Spleen (tissue), 11 donors: ENCODE data around the gene RAN. TPM values are rescaled to one million over a fixed set of nuclear protein-coding genes. Genes with fewer than 3 reads are reported as not detected.
"Not testable (repeated sequence)": the region's sequence is repeated elsewhere in the genome, so short reads cannot be mapped to it uniquely, and the experiment has no call there.

Experiments
- DNase-seq: peaks from one replicate; pipeline ENCODE4 v3.0.0-alpha.2; 2020
- H3K27ac ChIP-seq, 8 donors: fragments of 200-600 bp; sonication (generic) in 7 of 8; 1 replicate in 4 of 8; 2 replicates in 4 of 8; pipeline versions ENCODE4 v1.5.0 to v1.8.0; 2016 to 2021; ENCODE audit warnings: inconsistent platforms in 4 of 8, mild to moderate bottlenecking in 4 of 8, moderate library complexity in 1 of 8
- H3K27me3 ChIP-seq, 7 donors: fragments of 200-600 bp; sonication (generic) in 6 of 7; replicated peaks in 1 of 7; 1 replicate in 4 of 7; 2 replicates in 3 of 7; pipeline versions ENCODE4 v1.5.0 to v1.8.0; 2016 to 2021; ENCODE audit warnings: inconsistent platforms in 3 of 7, mild to moderate bottlenecking in 1 of 7
- H3K36me3 ChIP-seq, 6 donors: fragments of 200-600 bp; sonication (generic) in 5 of 6; 1 replicate in 4 of 6; 2 replicates in 2 of 6; pipeline versions ENCODE4 v1.5.0 to v1.8.0; 2016 to 2021; ENCODE audit warnings: inconsistent platforms in 2 of 6
- H3K4me1 ChIP-seq, 6 donors: fragments of 200-600 bp; sonication (generic) in 5 of 6; 1 replicate in 3 of 6; 2 replicates in 3 of 6; pipeline versions ENCODE4 v1.5.0 to v1.8.0; 2016 to 2021; ENCODE audit warnings: inconsistent platforms in 3 of 6
- H3K4me3 ChIP-seq, 8 donors: fragments of 200-600 bp; sonication (generic) in 7 of 8; 1 replicate in 4 of 8; 2 replicates in 4 of 8; pipeline versions ENCODE4 v1.5.0 to v1.8.0; 2016 to 2021; ENCODE audit warnings: inconsistent platforms in 4 of 8, mild to moderate bottlenecking in 4 of 8, moderate library complexity in 2 of 8
- H3K9me3 ChIP-seq, 8 donors: fragments of 200-600 bp; sonication (generic) in 7 of 8; 1 replicate in 4 of 8; 2 replicates in 4 of 8; pipeline versions ENCODE4 v1.5.0 to v1.8.0; 2016 to 2021; ENCODE audit warnings: inconsistent platforms in 4 of 8
- CTCF ChIP-seq, 11 experiments: fragments of 200-600 bp in 7 of 11; fragments of 450-650 bp in 4 of 11; sonication (generic) in 4 of 11; IDR thresholded peaks in 8 of 11; conservative IDR thresholded peaks in 3 of 11; 1 replicate in 7 of 11; 2 replicates in 4 of 11; pipeline versions ENCODE4 v1.4.0 to v1.8.0; 2016 to 2021; ENCODE audit warnings: antibody characterized with exemption in 11 of 11, inconsistent platforms in 4 of 11, mild to moderate bottlenecking in 1 of 11
- POLR2A ChIP-seq, 3 donors: fragments of 450-650 bp; IDR thresholded peaks; one replicate each; pipeline ENCODE4 v1.5.1; 2017; ENCODE audit warnings: antibody characterized with exemption in 3 of 3, mild to moderate bottlenecking in 1 of 3
- POLR2AphosphoS5 ChIP-seq, 3 donors: sonication (generic); formaldehyde crosslinking; IDR thresholded peaks; one replicate each; pipeline ENCODE4 v1.5.1; 2017; ENCODE audit warnings: antibody characterized with exemption in 3 of 3
- WGBS, 5 donors: extraction: QIAGEN DNeasy Blood & Tissue Kit in 3 of 5; methylation state at CpG; one replicate each; pipeline versions ENCODE4 v1.1.5 to v1.1.7; 2013 to 2018; 5-methylcytosine and 5-hydroxymethylcytosine counted together
- intact Hi-C: fragments of 100-400 bp; cut with DNase I; formaldehyde crosslinking; loops from one replicate; pipeline ENCODE4 v1.15.0; 2023; ENCODE audit warnings: low total_unique reads
- polyA plus RNA-seq, 3 donors: library from polyadenylated mRNA; stranded (reverse); fragments of 200-250 nt; gene quantifications; one replicate each; pipeline ENCODE4 v1.2.1, GENCODE V29; 2013
- total RNA-seq, 7 donors: library from RNA; depleted of rRNA in 3 of 7; stranded (reverse); fragments of >200 nt in 3 of 7; fragmentation: NEBNext Ultra II Directional in 4 of 7; extraction: Animal tissue kit (Norgen Biotek cat#: 25700) in 4 of 7; gene quantifications; one replicate each; pipeline versions ENCODE4 v1.1.0 to v1.2.1, GENCODE V29; 2016 to 2021
- donor health status: healthy with polysubstance abuse.
- donor health status: DM: no; HTN: no; CAD: no; lungs with moderate emphysema.
- donor health status: DM: no; HTN: no; CAD: no.
- donor health status: Bipolar disorder and iron deficiency.
- donor health status: healthy.
- donor health status: DM: no; HTN: no; CAD: no.
- donor health status: DM: yes; HTN: yes; CAD: no.

RAN gene
- total and polyA plus RNA-seq, 10 donors, result 128 to 423 (median 293) TPM

GRCh38 chr12:130904064-130904463 lies 32.2 kb downstream of the RAN start:
- no peak for DNase-seq
- intact Hi-C loops, result no loop called here
- no peaks in the 10 kb centered on the region for H3K4me1 ChIP-seq
- WGBS, 5 donors, result 84 to 94% (median 89%) methylated on average over 2 of the region's 2 CpGs
- H3K9me3 ChIP-seq, result peaks cover 0 to 6% (median 0%) of the 10 kb centered on the region in 8 donors
- no peak overlapping the region for H3K27ac ChIP-seq
- H3K36me3 ChIP-seq, result no peaks in the 10 kb centered on the region
- no peak overlapping the region for H3K4me3 ChIP-seq
- H3K27me3 ChIP-seq, result peaks cover 0 to 13% (median 0%) of the 10 kb centered on the region in 7 donors
- TF ChIP-seq POLR2A (IDR thresholded peaks at IDR 0.05) (no peak), CTCF (IDR thresholded peaks at IDR 0.05 in 8 of 11, conservative IDR thresholded peaks at IDR 0.05 in 3 of 11) (no peak), POLR2AphosphoS5 (IDR thresholded peaks at IDR 0.05) (no peak)

- H3K27ac ChIP-seq, H3K4me1 ChIP-seq, H3K9me3 ChIP-seq, DNase-seq, intact Hi-C loops, H3K36me3 ChIP-seq, H3K4me3 ChIP-seq: not testable (repeated sequence)
- WGBS, 5 donors, result 80 to 90% (median 89%) methylated on average over 17 to 31 of the region's 31 CpGs
- H3K27me3 ChIP-seq, result peaks cover 0 to 19% (median 0%) of the 10 kb centered on the region in 7 donors
Measured at GRCh38 chr12:130904936-130905455, 33.1 kb downstream of the RAN start.

- Histone ChIP-seq H3K27me3 (peaks cover 0 to 19% (median 0%) of the 10 kb centered on the region in 7 donors), H3K4me1 (no peaks in the 10 kb centered on the region), H3K27ac (no peak overlapping the region), H3K4me3 (no peak overlapping the region), H3K36me3 (no peaks in the 10 kb centered on the region), H3K9me3 (peaks cover 0 to 23% (median 18%) of the 10 kb centered on the region in 8 donors)
- no peak for DNase-seq
- no peak for TF ChIP-seq POLR2AphosphoS5 (IDR thresholded peaks at IDR 0.05)
- no peak for TF ChIP-seq CTCF (IDR thresholded peaks at IDR 0.05 in 8 of 11, conservative IDR thresholded peaks at IDR 0.05 in 3 of 11)
- TF ChIP-seq POLR2A (IDR thresholded peaks at IDR 0.05), result no peak
- intact Hi-C loops, result no loop called here
- 84 to 96% (median 87%) methylated on average over 4 of the region's 4 CpGs for WGBS, 5 donors
Measured at GRCh38 chr12:130909111-130909510, 37.2 kb downstream of the RAN start.

DNA sequence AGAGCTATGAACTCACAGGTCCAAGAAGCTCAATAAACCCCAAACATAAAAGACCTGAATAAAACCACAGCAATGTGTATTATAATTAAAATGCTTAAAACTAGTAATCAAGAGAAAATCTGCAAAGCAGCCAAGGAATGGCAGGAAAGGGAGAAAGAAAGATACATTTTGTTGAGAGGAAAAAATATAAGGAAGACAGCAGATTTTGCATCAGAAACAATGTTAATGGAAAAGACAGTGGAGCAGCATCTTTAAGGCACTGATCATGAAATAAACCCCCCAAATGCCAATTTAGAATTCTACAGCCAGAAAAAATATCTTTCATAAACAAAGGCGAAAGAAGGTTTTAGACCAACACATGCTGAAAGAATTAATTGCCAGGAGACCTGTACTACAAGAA lies 39.3 kb downstream of the RAN start:
- Histone ChIP-seq H3K27me3 (peaks cover 0 to 28% (median 7%) of the 10 kb centered on the region in 7 donors), H3K36me3 (no peaks in the 10 kb centered on the region), H3K9me3 (peaks cover 0 to 23% (median 18%) of the 10 kb centered on the region in 8 donors), H3K4me1 (peaks cover 0 to 4% (median 0%) of the 10 kb centered on the region in 6 donors), H3K27ac (no peak overlapping the region), H3K4me3 (no peak overlapping the region)
- intact Hi-C loops, result no loop called here
- TF ChIP-seq POLR2AphosphoS5 (IDR thresholded peaks at IDR 0.05) (no peak), POLR2A (IDR thresholded peaks at IDR 0.05) (no peak), CTCF (IDR thresholded peaks at IDR 0.05 in 8 of 11, conservative IDR thresholded peaks at IDR 0.05 in 3 of 11) (no peak)
- WGBS, 5 donors, result 2 to 85% (median 46%) methylated on average over 1 of the region's 1 CpG
- no peak for DNase-seq

GRCh38 chr12:130911933-130912332 lies 40.1 kb downstream of the RAN start:
- Histone ChIP-seq H3K4me1 (peaks cover 0 to 8% (median 0%) of the 10 kb centered on the region in 6 donors), H3K27me3 (peaks cover 0 to 35% (median 8%) of the 10 kb centered on the region in 7 donors), H3K4me3 (no peak overlapping the region), H3K36me3 (no peaks in the 10 kb centered on the region), H3K27ac (no peak overlapping the region), H3K9me3 (peaks cover 0 to 23% (median 18%) of the 10 kb centered on the region in 8 donors)
- DNase-seq, result no peak
- TF ChIP-seq POLR2AphosphoS5 (IDR thresholded peaks at IDR 0.05) (no peak), POLR2A (IDR thresholded peaks at IDR 0.05) (no peak), CTCF (IDR thresholded peaks at IDR 0.05 in 8 of 11, conservative IDR thresholded peaks at IDR 0.05 in 3 of 11) (no peak)
- intact Hi-C loops, result no loop called here
